ENCODE data around the gene SCART1.

DNA sequence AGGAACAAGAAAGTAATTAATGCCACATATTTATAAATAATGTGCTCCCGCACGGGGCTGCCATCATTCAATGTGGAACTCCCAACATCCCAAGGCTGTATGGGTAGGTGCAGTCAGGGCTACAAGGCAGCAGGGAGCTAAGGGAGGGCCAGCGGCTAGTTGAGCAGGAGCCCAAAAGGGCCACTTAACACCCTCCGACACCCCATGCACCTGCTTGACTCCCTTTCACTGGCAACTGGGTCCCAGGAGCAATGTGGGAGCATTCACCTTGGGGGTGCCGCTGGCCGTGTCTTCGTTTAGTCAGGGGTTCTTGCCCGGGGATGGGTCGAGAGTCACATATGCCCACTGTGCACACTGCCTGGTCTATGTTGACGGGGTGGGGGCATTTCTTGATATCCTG is 27.9 kb downstream of the SCART1 start:
- TF ChIP-seq, protein P1, sequence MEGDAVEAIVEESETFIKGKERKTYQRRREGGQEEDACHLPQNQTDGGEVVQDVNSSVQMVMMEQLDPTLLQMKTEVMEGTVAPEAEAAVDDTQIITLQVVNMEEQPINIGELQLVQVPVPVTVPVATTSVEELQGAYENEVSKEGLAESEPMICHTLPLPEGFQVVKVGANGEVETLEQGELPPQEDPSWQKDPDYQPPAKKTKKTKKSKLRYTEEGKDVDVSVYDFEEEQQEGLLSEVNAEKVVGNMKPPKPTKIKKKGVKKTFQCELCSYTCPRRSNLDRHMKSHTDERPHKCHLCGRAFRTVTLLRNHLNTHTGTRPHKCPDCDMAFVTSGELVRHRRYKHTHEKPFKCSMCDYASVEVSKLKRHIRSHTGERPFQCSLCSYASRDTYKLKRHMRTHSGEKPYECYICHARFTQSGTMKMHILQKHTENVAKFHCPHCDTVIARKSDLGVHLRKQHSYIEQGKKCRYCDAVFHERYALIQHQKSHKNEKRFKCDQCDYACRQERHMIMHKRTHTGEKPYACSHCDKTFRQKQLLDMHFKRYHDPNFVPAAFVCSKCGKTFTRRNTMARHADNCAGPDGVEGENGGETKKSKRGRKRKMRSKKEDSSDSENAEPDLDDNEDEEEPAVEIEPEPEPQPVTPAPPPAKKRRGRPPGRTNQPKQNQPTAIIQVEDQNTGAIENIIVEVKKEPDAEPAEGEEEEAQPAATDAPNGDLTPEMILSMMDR (conservative IDR thresholded peaks at IDR 0.05; ENCODE audit: low read depth, low read length): no peak
- TF ChIP-seq, protein P2, sequence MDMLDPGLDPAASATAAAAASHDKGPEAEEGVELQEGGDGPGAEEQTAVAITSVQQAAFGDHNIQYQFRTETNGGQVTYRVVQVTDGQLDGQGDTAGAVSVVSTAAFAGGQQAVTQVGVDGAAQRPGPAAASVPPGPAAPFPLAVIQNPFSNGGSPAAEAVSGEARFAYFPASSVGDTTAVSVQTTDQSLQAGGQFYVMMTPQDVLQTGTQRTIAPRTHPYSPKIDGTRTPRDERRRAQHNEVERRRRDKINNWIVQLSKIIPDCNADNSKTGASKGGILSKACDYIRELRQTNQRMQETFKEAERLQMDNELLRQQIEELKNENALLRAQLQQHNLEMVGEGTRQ (IDR thresholded peaks at IDR 0.05; ENCODE audit: low read depth, low read length): no peak
- TF ChIP-seq MXI1 (IDR thresholded peaks at IDR 0.05; ENCODE audit: borderline replicate concordance, low read depth, low read length): no peak
- TF ChIP-seq POLR2A (IDR thresholded peaks at IDR 0.05; ENCODE audit: low read depth, low read length): no peak
- TF ChIP-seq BHLHE40 (IDR thresholded peaks at IDR 0.05; ENCODE audit: low read depth, low read length): no peak
- TF ChIP-seq SMC3 (IDR thresholded peaks at IDR 0.05; ENCODE audit: low read depth, low read length): no peak
- TF ChIP-seq RAD21 (IDR thresholded peaks at IDR 0.05; ENCODE audit: low read length): no peak
